HG02610 (cell line): ENCODE measurements around the gene DAZ2.
"Not testable (repeated sequence)": the region's sequence is repeated elsewhere in the genome, so short reads cannot be mapped to it uniquely, and the experiment has no call there.

Source experiments
- ATAC-seq: cut with Tn5 transposase; IDR thresholded peaks from one replicate; pipeline ENCODE4 v1.9.1; 2021; ENCODE audit warnings: mild to moderate bottlenecking, moderate library complexity; ENCODE audit not compliant: unreplicated experiment

The DAZ2 gene, protein sequence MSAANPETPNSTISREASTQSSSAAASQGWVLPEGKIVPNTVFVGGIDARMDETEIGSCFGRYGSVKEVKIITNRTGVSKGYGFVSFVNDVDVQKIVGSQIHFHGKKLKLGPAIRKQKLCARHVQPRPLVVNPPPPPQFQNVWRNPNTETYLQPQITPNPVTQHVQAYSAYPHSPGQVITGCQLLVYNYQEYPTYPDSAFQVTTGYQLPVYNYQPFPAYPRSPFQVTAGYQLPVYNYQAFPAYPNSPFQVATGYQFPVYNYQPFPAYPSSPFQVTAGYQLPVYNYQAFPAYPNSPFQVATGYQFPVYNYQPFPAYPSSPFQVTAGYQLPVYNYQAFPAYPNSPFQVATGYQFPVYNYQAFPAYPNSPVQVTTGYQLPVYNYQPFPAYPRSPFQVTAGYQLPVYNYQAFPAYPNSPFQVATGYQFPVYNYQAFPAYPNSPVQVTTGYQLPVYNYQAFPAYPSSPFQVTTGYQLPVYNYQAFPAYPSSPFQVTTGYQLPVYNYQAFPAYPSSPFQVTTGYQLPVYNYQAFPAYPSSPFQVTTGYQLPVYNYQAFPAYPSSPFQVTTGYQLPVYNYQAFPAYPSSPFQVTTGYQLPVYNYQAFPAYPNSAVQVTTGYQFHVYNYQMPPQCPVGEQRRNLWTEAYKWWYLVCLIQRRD

GRCh38 chrY:23219233-23219632 is at the start of gene DAZ2:
Gene DAZ2, plus strand, starts transcription at chrY:23219533. Its CDS starts 208 bp downstream, at chrY:23219741.
- ATAC-seq, result not testable (repeated sequence)

DNA sequence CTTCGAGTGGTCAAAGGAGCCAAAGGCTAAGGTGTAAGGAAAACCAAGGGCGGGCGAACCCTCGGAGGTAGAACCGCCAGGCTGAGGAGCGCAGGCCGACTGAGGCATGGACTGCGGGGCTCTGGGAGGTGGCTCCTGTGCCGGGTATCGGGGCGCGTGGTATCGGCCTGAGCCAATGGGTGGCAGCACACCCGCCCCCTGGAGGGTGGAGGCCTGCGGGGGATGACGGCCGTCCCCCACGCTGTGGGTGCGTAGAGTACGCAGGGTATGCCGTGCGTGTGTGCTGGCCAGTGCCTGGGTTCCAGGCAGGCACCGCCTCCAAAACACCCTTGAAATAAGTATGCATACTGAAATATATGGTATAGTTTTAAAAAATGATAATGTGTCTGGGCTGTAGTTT is 20.4 kb upstream of the DAZ2 start, which contains the start of gene DAZ1:
Gene DAZ1 (minus strand): TSS at position 101 of the 400 bp plus-strand sequence. CDS start 208 bp downstream, outside the sequence.
- not testable (repeated sequence) for ATAC-seq

DNA sequence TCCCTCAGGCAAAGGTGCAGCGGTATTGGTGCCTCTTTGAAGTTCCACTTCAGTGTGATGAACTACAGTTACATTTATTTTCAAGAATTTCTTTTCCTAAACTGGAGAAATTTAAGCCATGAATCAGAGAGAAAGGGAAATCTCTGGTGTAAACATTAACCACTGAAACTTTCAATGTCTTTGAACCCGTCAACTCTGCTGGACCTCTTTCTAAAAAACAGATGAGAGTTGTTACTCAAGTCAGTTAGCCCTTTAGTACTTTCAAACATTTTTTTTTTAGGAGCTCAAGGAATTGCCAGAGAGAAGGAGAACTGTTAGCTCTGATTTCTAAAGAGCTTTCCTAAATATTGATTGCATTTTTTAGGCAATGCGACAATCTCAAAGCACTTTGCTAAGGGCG is 11.9 kb upstream of the DAZ2 start:
- not testable (repeated sequence) for ATAC-seq

- ATAC-seq, result not testable (repeated sequence)
Measured at GRCh38 chrY:23209802-23210495, 9.4 kb upstream of the DAZ2 start.

GRCh38 chrY:23210681-23211080 is 8.7 kb upstream of the DAZ2 start:
- ATAC-seq, result not testable (repeated sequence)
